HepG2 (cell line): ENCODE data around the gene EIF4G1. TPM values are rescaled to one million over a fixed set of nuclear protein-coding genes. Genes with fewer than 3 reads are reported as not detected.
A peak's percentile ranks its signal among the peaks of the same experiment; 100 is the strongest.

Experiments
- ETV5 ChIP-seq: IDR thresholded peaks from 2 replicates; pipeline ENCODE4 v1.6.1; 2018; ENCODE audit warnings: missing biosample characterization, missing genetic modification reagents, inconsistent platforms, borderline replicate concordance
- HNRNPUL1 ChIP-seq: fragments of 200-400 bp; formaldehyde crosslinking; IDR thresholded peaks from 2 replicates; pipeline ENCODE4 v1.6.1; 2017; ENCODE audit warnings: low read depth, mild to moderate bottlenecking, low read length, moderate library complexity
- KLF12 ChIP-seq: sonication (generic); formaldehyde crosslinking; IDR thresholded peaks from 2 replicates; pipeline ENCODE4 v1.4.0; 2020; ENCODE audit warnings: missing genetic modification reagents, borderline replicate concordance
- MED1 ChIP-seq: sonication (generic); formaldehyde crosslinking; IDR thresholded peaks from 2 replicates; pipeline ENCODE4 v1.4.0; 2020; ENCODE audit warnings: missing genetic modification reagents
- MIER2 ChIP-seq: IDR thresholded peaks from 2 replicates; pipeline ENCODE4 v1.6.1; 2016; ENCODE audit warnings: missing biosample characterization, missing genetic modification reagents
- TRIM24 ChIP-seq: sonication (generic); formaldehyde crosslinking; IDR thresholded peaks from 2 replicates; pipeline ENCODE4 v1.8.0; 2022; ENCODE audit warnings: mild to moderate bottlenecking, missing genetic modification reagents
- ZNF136 ChIP-seq: sonication (generic); formaldehyde crosslinking; IDR thresholded peaks from 2 replicates; pipeline ENCODE4 v1.8.1; 2022; ENCODE audit warnings: low read depth, mild to moderate bottlenecking, moderate library complexity, missing genetic modification reagents
- ZNF225 ChIP-seq: sonication (generic); formaldehyde crosslinking; IDR thresholded peaks from 2 replicates; pipeline ENCODE4 v1.4.0; 2020; ENCODE audit warnings: mild to moderate bottlenecking, missing genetic modification reagents
- ZNF337 ChIP-seq: sonication (generic); formaldehyde crosslinking; IDR thresholded peaks from 2 replicates; pipeline ENCODE4 v1.5.1; 2020; ENCODE audit warnings: missing genetic modification reagents, low read depth, mild to moderate bottlenecking, borderline replicate concordance
- ZNF629 ChIP-seq: sonication (generic); formaldehyde crosslinking; conservative IDR thresholded peaks from 2 replicates; pipeline ENCODE4 v1.5.0; 2020; ENCODE audit warnings: missing genetic modification reagents
- polyA plus RNA-seq, 8 experiments: library from polyadenylated mRNA; depleted of rRNA in 3 of 8; stranded (reverse) in 7 of 8; unstranded in 1 of 8; fragments of >200 nt; fragmentation: Illumina TruSeq in 4 of 8; extraction: Trizol in 4 of 8; gene quantifications; 2 replicates each; pipeline versions ENCODE4 v1.2.1 to v1.2.3, GENCODE V29; 2011 to 2016; ENCODE audit warnings: low read depth in 4 of 8, missing spikeins in 1 of 8, mixed read lengths in 1 of 8; ENCODE audit not compliant: insufficient read depth in 1 of 8
- total RNA-seq, 5 experiments: library from RNA; depleted of rRNA; stranded (reverse); fragments of >200 nt; fragmentation: Illumina TruSeq; extraction: Trizol; gene quantifications; 2 replicates each; pipeline ENCODE4 v1.2.3, GENCODE V29; 2016; ENCODE audit warnings: low read depth in 1 of 5
- TF ChIP-seq, protein P1 (sequence below): sonication (generic); formaldehyde crosslinking; IDR thresholded peaks from 2 replicates; pipeline ENCODE4 v1.4.0; 2020; ENCODE audit warnings: mild to moderate bottlenecking, missing genetic modification reagents, borderline replicate concordance
- TF ChIP-seq, protein P2 (sequence below): sonication (generic); formaldehyde crosslinking; IDR thresholded peaks from 2 replicates; pipeline ENCODE4 v1.5.1; 2020; ENCODE audit warnings: mild to moderate bottlenecking, missing genetic modification reagents
- TF ChIP-seq, protein P3 (sequence below): sonication (generic); formaldehyde crosslinking; IDR thresholded peaks from 2 replicates; pipeline ENCODE4 v1.8.1; 2023; ENCODE audit warnings: missing genetic modification reagents, mild to moderate bottlenecking, borderline replicate concordance
- TF ChIP-seq, protein P4 (sequence below): sonication (generic); formaldehyde crosslinking; IDR thresholded peaks from 2 replicates; pipeline ENCODE4 v1.4.0; 2020; ENCODE audit warnings: mild to moderate bottlenecking, missing genetic modification reagents

Gene EIF4G1
- total and polyA plus RNA-seq, 2 of the 13 experiments (the other 11 are each of a cell fraction or from before 2014, with no cell fraction given) = 208 to 213 TPM

DNA sequence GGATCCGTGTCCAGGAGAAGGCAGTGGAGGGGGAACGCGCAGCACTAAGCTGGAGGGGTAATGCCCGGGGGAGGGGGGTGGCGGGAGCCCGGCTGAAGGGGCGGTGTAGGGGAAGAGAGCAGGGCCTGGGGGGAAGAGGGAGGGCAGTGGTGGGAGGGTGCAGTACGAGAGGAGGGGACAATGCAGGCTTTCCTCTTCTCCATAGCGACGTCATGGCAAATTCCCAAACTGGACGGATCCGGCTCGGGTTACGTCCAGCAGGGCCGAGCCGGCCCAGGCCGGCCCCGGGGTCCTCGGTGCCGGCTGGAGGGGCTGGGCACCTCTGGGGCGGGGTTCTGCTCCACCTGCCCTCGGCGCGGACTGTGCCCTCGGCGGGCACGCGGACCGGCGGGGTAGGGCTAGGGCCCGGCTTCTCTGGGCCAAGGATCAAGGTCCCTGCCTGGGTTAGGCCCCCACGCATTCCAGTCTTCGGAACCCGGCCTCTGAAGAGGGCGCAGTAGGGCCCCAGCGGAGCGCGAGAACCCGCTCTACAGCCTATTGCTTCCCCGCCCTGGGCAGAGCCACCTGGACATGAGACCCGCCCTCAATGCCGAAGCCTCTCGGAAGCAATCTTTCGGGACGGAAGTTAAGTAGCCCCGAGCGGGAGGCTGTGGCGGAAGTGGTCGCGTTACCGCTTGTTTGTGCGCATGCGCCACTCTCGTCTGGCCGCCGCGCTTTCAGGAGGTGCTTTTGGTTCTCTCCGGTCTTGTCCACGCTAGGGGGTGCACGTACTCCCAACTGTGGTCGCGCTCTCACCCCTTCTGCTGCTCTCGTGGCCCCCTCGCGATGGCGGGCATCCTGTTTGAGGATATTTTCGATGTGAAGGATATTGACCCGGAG lies 48.5 kb downstream of the EIF4G1 start (continued):
- TF ChIP-seq MED1 (CRISPR knock-in tag) (peak; percentile 87), ETV5 (peak; percentile 80; the same call in 1 of the 2 replicates), HNRNPUL1 (no peak), ZNF136 (peak; percentile 84), TRIM24 (CRISPR knock-in tag) (no peak), ZNF629 (CRISPR knock-in tag) (peak; percentile 5; the same call in 1 of the 2 replicates), ZNF337 (CRISPR knock-in tag) (0 out of 2 replicates have a peak, but pooled peaks have one; percentile 43), ZNF225 (CRISPR knock-in tag) (no peak; the same call in 1 of the 2 replicates), MIER2 (CRISPR knock-in tag) (peak; percentile 50; the same call in 1 of the 2 replicates), KLF12 (CRISPR knock-in tag) (peak; percentile 75; the same call in 1 of the 2 replicates)
- TF ChIP-seq, protein P1, sequence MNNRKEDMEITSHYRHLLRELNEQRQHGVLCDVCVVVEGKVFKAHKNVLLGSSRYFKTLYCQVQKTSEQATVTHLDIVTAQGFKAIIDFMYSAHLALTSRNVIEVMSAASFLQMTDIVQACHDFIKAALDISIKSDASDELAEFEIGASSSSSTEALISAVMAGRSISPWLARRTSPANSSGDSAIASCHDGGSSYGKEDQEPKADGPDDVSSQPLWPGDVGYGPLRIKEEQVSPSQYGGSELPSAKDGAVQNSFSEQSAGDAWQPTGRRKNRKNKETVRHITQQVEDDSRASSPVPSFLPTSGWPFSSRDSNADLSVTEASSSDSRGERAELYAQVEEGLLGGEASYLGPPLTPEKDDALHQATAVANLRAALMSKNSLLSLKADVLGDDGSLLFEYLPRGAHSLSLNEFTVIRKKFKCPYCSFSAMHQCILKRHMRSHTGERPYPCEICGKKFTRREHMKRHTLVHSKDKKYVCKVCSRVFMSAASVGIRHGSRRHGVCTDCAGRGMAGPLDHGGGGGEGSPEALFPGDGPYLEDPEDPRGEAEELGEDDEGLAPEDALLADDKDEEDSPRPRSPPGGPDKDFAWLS (CRISPR knock-in tag) = no peak
- TF ChIP-seq, protein P2, sequence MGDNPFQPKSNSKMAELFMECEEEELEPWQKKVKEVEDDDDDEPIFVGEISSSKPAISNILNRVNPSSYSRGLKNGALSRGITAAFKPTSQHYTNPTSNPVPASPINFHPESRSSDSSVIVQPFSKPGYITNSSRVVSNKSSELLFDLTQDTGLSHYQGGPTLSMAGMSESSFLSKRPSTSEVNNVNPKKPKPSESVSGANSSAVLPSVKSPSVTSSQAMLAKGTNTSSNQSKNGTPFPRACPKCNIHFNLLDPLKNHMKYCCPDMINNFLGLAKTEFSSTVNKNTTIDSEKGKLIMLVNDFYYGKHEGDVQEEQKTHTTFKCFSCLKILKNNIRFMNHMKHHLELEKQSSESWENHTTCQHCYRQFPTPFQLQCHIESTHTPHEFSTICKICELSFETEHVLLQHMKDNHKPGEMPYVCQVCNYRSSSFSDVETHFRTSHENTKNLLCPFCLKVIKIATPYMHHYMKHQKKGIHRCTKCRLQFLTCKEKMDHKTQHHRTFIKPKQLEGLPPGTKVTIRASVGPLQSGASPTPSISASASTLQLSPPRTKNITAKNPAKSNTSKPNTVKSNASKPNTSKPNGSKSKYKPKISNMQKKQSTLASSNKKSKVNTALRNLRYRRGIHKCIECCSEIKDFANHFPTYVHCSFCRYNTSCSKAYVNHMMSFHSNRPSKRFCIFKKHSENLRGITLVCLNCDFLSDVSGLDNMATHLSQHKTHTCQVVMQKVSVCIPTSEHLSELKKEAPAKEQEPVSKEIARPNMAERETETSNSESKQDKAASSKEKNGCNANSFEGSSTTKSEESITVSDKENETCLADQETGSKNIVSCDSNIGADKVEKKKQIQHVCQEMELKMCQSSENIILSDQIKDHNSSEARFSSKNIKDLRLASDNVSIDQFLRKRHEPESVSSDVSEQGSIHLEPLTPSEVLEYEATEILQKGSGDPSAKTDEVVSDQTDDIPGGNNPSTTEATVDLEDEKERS (CRISPR knock-in tag) = peak; percentile 66
- TF ChIP-seq, protein P3, sequence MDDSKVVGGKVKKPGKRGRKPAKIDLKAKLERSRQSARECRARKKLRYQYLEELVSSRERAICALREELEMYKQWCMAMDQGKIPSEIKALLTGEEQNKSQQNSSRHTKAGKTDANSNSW (CRISPR knock-in tag) = peak; percentile 13; the same call in 1 of the 2 replicates
- TF ChIP-seq, protein P4, sequence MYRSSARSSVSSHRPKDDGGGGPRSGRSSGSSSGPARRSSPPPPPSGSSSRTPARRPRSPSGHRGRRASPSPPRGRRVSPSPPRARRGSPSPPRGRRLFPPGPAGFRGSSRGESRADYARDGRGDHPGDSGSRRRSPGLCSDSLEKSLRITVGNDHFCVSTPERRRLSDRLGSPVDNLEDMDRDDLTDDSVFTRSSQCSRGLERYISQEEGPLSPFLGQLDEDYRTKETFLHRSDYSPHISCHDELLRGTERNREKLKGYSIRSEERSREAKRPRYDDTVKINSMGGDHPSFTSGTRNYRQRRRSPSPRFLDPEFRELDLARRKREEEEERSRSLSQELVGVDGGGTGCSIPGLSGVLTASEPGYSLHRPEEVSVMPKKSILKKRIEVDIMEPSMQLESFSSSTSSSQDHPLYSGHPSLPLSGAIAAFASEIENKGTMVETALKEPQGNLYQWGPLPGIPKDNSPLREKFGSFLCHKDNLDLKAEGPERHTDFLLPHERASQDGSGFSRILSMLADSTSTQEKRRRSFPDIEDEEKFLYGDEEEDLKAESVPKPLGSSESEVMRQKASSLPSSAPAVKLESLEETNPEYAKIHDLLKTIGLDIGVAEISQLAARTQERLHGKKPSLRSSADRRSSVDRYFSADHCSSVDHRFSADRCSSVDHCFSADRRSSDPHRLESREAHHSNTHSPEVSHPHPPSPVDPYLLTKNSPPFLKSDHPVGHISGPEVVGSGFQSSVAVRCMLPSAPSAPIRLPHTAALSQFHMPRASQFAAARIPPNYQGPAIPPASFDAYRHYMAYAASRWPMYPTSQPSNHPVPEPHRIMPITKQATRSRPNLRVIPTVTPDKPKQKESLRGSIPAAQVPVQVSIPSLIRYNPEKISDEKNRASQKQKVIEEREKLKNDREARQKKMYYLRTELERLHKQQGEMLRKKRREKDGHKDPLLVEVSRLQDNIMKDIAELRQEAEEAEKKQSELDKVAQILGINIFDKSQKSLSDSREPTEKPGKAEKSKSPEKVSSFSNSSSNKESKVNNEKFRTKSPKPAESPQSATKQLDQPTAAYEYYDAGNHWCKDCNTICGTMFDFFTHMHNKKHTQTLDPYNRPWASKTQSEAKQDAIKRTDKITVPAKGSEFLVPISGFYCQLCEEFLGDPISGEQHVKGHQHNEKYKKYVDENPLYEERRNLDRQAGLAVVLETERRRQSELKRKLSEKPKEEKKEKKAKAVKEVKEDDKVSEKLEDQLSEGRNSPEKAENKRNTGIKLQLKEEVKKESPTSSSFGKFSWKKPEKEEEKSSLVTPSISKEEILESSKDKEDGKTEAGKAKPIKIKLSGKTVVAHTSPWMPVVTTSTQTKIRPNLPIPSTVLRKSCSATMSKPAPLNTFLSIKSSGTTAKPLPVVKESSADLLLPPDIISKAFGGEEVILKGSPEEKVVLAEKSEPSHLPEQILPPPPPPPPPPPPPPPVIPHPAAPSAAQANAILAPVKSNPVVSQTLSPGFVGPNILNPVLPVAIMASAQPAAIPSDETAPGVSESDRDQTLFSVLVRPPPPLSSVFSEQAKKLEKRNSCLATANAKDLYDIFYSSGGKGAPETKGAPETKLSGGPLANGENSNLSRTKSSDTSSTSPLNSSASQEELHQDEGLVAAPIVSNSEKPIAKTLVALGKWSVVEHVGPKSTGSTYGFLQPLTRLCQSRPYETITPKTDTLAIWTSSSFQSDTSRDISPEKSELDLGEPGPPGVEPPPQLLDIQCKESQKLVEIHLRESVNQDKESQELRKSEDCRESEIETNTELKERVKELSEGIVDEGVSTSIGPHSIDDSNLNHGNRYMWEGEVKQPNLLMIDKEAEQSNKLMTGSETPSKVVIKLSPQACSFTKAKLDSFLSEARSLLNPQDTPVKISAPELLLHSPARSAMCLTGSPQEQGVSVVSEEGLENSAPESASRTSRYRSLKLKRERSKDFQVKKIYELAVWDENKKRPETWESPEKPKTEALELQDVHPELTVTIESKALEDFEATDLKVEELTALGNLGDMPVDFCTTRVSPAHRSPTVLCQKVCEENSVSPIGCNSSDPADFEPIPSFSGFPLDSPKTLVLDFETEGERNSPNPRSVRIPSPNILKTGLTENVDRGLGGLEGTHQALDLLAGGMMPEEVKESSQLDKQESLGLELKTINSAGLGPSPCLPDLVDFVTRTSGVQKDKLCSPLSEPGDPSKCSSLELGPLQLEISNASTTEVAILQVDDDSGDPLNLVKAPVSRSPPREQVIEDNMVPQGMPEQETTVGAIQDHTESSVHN (CRISPR knock-in tag) = peak; percentile 56; the same call in 1 of the 2 replicates
